WTC11 (cell line): ENCODE measurements around the gene MDH1. TPM values are rescaled to one million over a fixed set of nuclear protein-coding genes. Genes with fewer than 3 reads are reported as not detected.

Experiments
- ATAC-seq: fragments of 200-7000 bp; cut with Tn5 transposase; 2 replicates; pipeline ENCODE4 v1.10.0; 2021; ENCODE audit warnings: mild to moderate bottlenecking, moderate library complexity
- CTCF ChIA-PET: fragments of 300-600 bp; sonication (Branson Sonifier 250); formaldehyde crosslinking; loops from one replicate; lab custom pipeline; 2021; ENCODE audit warnings: antibody characterized with exemption; lab: Charles Lee
- POLR2A ChIA-PET: fragments of 350-600 bp; sonication (Branson Sonifier 250); formaldehyde crosslinking; loops from one replicate; lab custom pipeline; 2021; ENCODE audit warnings: antibody characterized with exemption; lab: Charles Lee
- DNase-seq: peaks from one replicate; pipeline ENCODE4 v3.0.0; 2021; ENCODE audit warnings: low spot score
- H3K27ac Mint-ChIP-seq: 2 replicates; pipeline ENCODE4 v1.8.0; 2021; ENCODE audit warnings: mixed read lengths
- H3K27me3 Mint-ChIP-seq: 2 replicates; pipeline ENCODE4 v1.8.0; 2021; ENCODE audit warnings: low read depth, mild to moderate bottlenecking, moderate library complexity, mixed read lengths
- H3K36me3 Mint-ChIP-seq: 2 replicates; pipeline ENCODE4 v1.8.0; 2021; ENCODE audit warnings: mixed read lengths
- H3K4me1 Mint-ChIP-seq: 2 replicates; pipeline ENCODE4 v1.8.0; 2022; ENCODE audit warnings: mixed read lengths
- H3K4me3 Mint-ChIP-seq: 2 replicates; pipeline ENCODE4 v1.8.0; 2021; ENCODE audit warnings: mild to moderate bottlenecking, moderate library complexity, mixed read lengths
- H3K9me3 Mint-ChIP-seq: 2 replicates; pipeline ENCODE4 v1.8.0; 2021; ENCODE audit warnings: mixed read lengths
- ESRRA ChIP-seq: sonication (generic); formaldehyde crosslinking; IDR thresholded peaks from 2 replicates; pipeline ENCODE4 v1.8.1; 2022; ENCODE audit warnings: mild to moderate bottlenecking, missing genetic modification reagents, borderline replicate concordance
- ETV6 ChIP-seq: sonication (generic); formaldehyde crosslinking; IDR thresholded peaks from 2 replicates; pipeline ENCODE4 v1.8.1; 2022; ENCODE audit warnings: mild to moderate bottlenecking, missing genetic modification reagents
- FOXJ3 ChIP-seq: sonication (generic); formaldehyde crosslinking; IDR thresholded peaks from 2 replicates; pipeline ENCODE4 v1.9.0; 2021; ENCODE audit warnings: missing genetic modification reagents, mild to moderate bottlenecking, borderline replicate concordance
- FOXP1 ChIP-seq: sonication (generic); formaldehyde crosslinking; IDR thresholded peaks from 2 replicates; pipeline ENCODE4 v1.8.0; 2022; ENCODE audit warnings: missing genetic modification reagents, mild to moderate bottlenecking, moderate library complexity, borderline replicate concordance
- GTF2I ChIP-seq: fragments of 250-450 bp; sonication (Bioruptor Pico); conservative IDR thresholded peaks from 2 replicates; pipeline ENCODE4 v1.4.0; 2021; ENCODE audit warnings: mild to moderate bottlenecking
- NR2C2 ChIP-seq: sonication (generic); formaldehyde crosslinking; IDR thresholded peaks from 2 replicates; pipeline ENCODE4 v1.8.0; 2022; ENCODE audit warnings: mild to moderate bottlenecking, missing genetic modification reagents
- NR3C1 ChIP-seq: sonication (generic); formaldehyde crosslinking; conservative IDR thresholded peaks from 2 replicates; pipeline ENCODE4 v1.8.1; 2023; ENCODE audit warnings: low read depth, mild to moderate bottlenecking, missing genetic modification reagents
- SOX15 ChIP-seq: fragments of 250-450 bp; sonication (Bioruptor Pico); IDR thresholded peaks from 2 replicates; pipeline ENCODE4 v1.9.0; 2021; ENCODE audit warnings: mild to moderate bottlenecking
- TEAD1 ChIP-seq: sonication (generic); formaldehyde crosslinking; IDR thresholded peaks from 2 replicates; pipeline ENCODE4 v1.8.0; 2022; ENCODE audit warnings: mild to moderate bottlenecking, missing genetic modification reagents
- ZNF121 ChIP-seq: sonication (generic); formaldehyde crosslinking; IDR thresholded peaks from 2 replicates; pipeline ENCODE4 v1.8.0; 2023; ENCODE audit warnings: missing genetic modification reagents
- ZNF219 ChIP-seq: sonication (generic); formaldehyde crosslinking; IDR thresholded peaks from 2 replicates; pipeline ENCODE4 v1.8.0; 2023; ENCODE audit warnings: missing genetic modification reagents, mild to moderate bottlenecking, borderline replicate concordance
- ZNF317 ChIP-seq: sonication (generic); formaldehyde crosslinking; IDR thresholded peaks from 2 replicates; pipeline ENCODE4 v1.8.1; 2023; ENCODE audit warnings: low read depth, mild to moderate bottlenecking, moderate library complexity, missing genetic modification reagents, borderline replicate concordance
- ZNF423 ChIP-seq: fragments of 250-450 bp; sonication (Bioruptor Pico); IDR thresholded peaks from 2 replicates; pipeline ENCODE4 v2.1.2; 2022; ENCODE audit warnings: mild to moderate bottlenecking, moderate library complexity
- ZNF532 ChIP-seq: fragments of 250-450 bp; sonication (Bioruptor Pico); IDR thresholded peaks from 2 replicates; pipeline ENCODE4 v1.9.0; 2021; ENCODE audit warnings: mild to moderate bottlenecking, borderline replicate concordance
- ZNF671 ChIP-seq: fragments of 250-450 bp; sonication (Bioruptor Pico); IDR thresholded peaks from 2 replicates; pipeline ENCODE4 v1.8.0; 2021; ENCODE audit warnings: mild to moderate bottlenecking
- total RNA-seq: library from RNA; stranded (reverse); gene quantifications from 3 replicates; pipeline ENCODE4 v1.2.3, GENCODE V29; 2021
- TF ChIP-seq, protein P1 (sequence below): fragments of 250-450 bp; sonication (Bioruptor Pico); conservative IDR thresholded peaks from 2 replicates; pipeline ENCODE4 v1.9.0; 2021; ENCODE audit warnings: mild to moderate bottlenecking
- TF ChIP-seq, protein P2 (sequence below): sonication (generic); formaldehyde crosslinking; IDR thresholded peaks from 2 replicates; pipeline ENCODE4 v1.8.0; 2023; ENCODE audit warnings: missing genetic modification reagents
- TF ChIP-seq, protein P3 (sequence below): sonication (generic); formaldehyde crosslinking; IDR thresholded peaks from 2 replicates; pipeline ENCODE4 v1.8.0; 2022; ENCODE audit warnings: mild to moderate bottlenecking, missing genetic modification reagents

Gene MDH1
- total RNA-seq, 1 experiment from 2014 or later, result 259 TPM

GRCh38 chr2:63598981-63599380, 10.2 kb downstream of the MDH1 start (continued):
- TF ChIP-seq, protein P1, sequence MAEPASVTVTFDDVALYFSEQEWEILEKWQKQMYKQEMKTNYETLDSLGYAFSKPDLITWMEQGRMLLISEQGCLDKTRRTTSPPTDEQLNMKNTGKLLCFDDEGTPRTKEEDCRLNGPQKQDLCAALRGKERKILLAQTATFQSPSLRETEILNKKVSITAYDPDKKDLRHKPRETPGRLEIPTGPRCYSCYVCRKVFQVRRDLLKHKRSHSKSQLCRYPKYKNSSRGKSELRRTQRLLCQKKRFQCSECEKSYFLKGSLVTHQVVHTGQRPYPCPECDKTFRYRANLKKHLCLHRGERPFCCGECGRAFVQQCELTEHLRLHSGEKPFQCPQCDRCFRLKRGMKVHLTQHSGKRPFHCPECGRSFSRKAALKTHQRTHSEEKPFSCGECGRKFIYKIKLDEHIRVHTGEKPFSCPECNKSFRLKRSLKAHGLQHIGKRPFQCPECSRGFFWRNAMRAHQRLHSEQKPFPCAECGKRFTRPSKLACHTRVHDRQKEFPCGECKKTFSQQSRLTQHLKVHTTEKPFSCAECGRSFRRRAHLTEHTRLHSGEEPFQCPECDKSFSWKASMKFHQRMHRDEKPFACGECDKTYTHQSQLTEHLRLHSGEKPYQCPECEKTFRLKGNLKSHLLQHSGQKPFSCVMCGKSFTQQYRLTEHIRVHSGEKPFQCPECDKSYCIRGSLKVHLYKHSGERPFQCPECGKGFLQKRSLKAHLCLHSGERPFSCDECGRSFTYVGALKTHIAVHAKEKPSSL (CRISPR knock-in tag), result no peak
- no peak for TF ChIP-seq ZNF532

- ChIA-PET POLR2A (interaction anchor here (1.1 kb wide), 1 partner anchor 17 kb away, joined by 3 read pairs; no protein-coding TSS in a partner anchor), CTCF (interaction anchor here (0.9 kb wide), 1 partner anchor 260 kb away, joined by 3 read pairs; no protein-coding TSS in a partner anchor)
- H3K27me3 Mint-ChIP-seq, result no peaks in the 10 kb centered on the region
- ATAC-seq (no peak), DNase-seq (no peak)
- H3K4me3 Mint-ChIP-seq, result no peak overlapping the region
- no peaks in the 10 kb centered on the region for H3K4me1 Mint-ChIP-seq
- peak overlapping the region; percentile 26; the same call in 1 of the 2 replicates for H3K27ac Mint-ChIP-seq
- H3K36me3 Mint-ChIP-seq, result peaks cover 79% of the 10 kb centered on the region
- no peaks in the 10 kb centered on the region for H3K9me3 Mint-ChIP-seq
- no peak for TF ChIP-seq NR3C1
- no peak for TF ChIP-seq ZNF317 (CRISPR knock-in tag)
- TF ChIP-seq ZNF423 (CRISPR knock-in tag), result no peak
- TF ChIP-seq NR2C2 (CRISPR knock-in tag), result no peak
- no peak for TF ChIP-seq ETV6 (CRISPR knock-in tag)
- TF ChIP-seq ZNF121 (CRISPR knock-in tag), result no peak
- TF ChIP-seq, protein P2, sequence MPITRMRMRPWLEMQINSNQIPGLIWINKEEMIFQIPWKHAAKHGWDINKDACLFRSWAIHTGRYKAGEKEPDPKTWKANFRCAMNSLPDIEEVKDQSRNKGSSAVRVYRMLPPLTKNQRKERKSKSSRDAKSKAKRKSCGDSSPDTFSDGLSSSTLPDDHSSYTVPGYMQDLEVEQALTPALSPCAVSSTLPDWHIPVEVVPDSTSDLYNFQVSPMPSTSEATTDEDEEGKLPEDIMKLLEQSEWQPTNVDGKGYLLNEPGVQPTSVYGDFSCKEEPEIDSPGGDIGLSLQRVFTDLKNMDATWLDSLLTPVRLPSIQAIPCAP, result no peak
- no peak for TF ChIP-seq SOX15 (CRISPR knock-in tag)
- no peak for TF ChIP-seq GTF2I (CRISPR knock-in tag)
- TF ChIP-seq TEAD1 (CRISPR knock-in tag), result no peak
- TF ChIP-seq FOXJ3 (CRISPR knock-in tag), result no peak
- TF ChIP-seq FOXP1 (CRISPR knock-in tag), result no peak
- no peak for TF ChIP-seq ZNF532
- no peak for TF ChIP-seq ESRRA (CRISPR knock-in tag)
- TF ChIP-seq, protein P3, sequence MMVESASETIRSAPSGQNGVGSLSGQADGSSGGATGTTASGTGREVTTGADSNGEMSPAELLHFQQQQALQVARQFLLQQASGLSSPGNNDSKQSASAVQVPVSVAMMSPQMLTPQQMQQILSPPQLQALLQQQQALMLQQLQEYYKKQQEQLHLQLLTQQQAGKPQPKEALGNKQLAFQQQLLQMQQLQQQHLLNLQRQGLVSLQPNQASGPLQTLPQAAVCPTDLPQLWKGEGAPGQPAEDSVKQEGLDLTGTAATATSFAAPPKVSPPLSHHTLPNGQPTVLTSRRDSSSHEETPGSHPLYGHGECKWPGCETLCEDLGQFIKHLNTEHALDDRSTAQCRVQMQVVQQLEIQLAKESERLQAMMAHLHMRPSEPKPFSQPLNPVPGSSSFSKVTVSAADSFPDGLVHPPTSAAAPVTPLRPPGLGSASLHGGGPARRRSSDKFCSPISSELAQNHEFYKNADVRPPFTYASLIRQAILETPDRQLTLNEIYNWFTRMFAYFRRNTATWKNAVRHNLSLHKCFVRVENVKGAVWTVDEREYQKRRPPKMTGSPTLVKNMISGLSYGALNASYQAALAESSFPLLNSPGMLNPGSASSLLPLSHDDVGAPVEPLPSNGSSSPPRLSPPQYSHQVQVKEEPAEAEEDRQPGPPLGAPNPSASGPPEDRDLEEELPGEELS (CRISPR knock-in tag), result no peak
- no peak for TF ChIP-seq ZNF671
- TF ChIP-seq ZNF219 (CRISPR knock-in tag), result no peak
Measured at GRCh38 chr2:63600881-63601460, 12.2 kb downstream of the MDH1 start.
